Heart left ventricle (tissue), 16 donors: ENCODE results near the gene KCNJ2. TPM values are rescaled to one million over a fixed set of nuclear protein-coding genes. Genes with fewer than 3 reads are reported as not detected.

Source experiments
- ATAC-seq, 4 donors: fragments of 200-7000 bp; cut with Tn5 transposase; one replicate each; pipeline ENCODE4 v1.9.1; 2020 to 2022; ENCODE audit warnings: moderate library complexity in 4 of 4, mild to moderate bottlenecking in 3 of 4, moderate number of reproducible peaks in 1 of 4
- DNase-seq, 5 donors: peaks; one replicate each; pipeline ENCODE4 v3.0.0-alpha.2; 2020
- H3K27ac ChIP-seq, 12 donors: fragments of 200-600 bp; sonication (generic) in 4 of 12; one replicate each; pipeline versions ENCODE4 v1.5.0 to v1.8.0; 2016 to 2022; ENCODE audit warnings: mild to moderate bottlenecking in 2 of 12
- H3K27me3 ChIP-seq, 9 donors: fragments of 200-600 bp; sonication (generic) in 2 of 9; one replicate each; pipeline versions ENCODE4 v1.5.1 to v1.8.0; 2016 to 2022; ENCODE audit warnings: mild to moderate bottlenecking in 3 of 9
- H3K36me3 ChIP-seq, 9 donors: fragments of 200-600 bp; sonication (generic) in 2 of 9; one replicate each; pipeline versions ENCODE4 v1.5.0 to v1.8.0; 2018 to 2022; ENCODE audit warnings: mild to moderate bottlenecking in 2 of 9
- H3K4me1 ChIP-seq, 12 donors: fragments of 200-600 bp; sonication (generic) in 4 of 12; one replicate each; pipeline versions ENCODE4 v1.5.0 to v1.8.0; 2016 to 2022; ENCODE audit warnings: mild to moderate bottlenecking in 3 of 12
- H3K4me3 ChIP-seq, 12 donors: fragments of 200-600 bp; sonication (generic) in 4 of 12; one replicate each; pipeline versions ENCODE4 v1.5.0 to v1.8.0; 2017 to 2022; ENCODE audit warnings: mild to moderate bottlenecking in 9 of 12, moderate library complexity in 4 of 12
- H3K9me3 ChIP-seq, 12 donors: fragments of 200-600 bp; sonication (generic) in 4 of 12; one replicate each; pipeline versions ENCODE4 v1.5.0 to v1.8.0; 2016 to 2022; ENCODE audit warnings: mild to moderate bottlenecking in 1 of 12
- CTCF ChIP-seq, 12 donors: fragments of 200-600 bp; sonication (generic) in 4 of 12; IDR thresholded peaks; one replicate each; pipeline versions ENCODE4 v1.5.0 to v1.8.0; 2018 to 2022; ENCODE audit warnings: antibody characterized with exemption in 12 of 12, mild to moderate bottlenecking in 5 of 12
- POLR2A ChIP-seq, 2 donors: fragments of 450-650 bp; IDR thresholded peaks; one replicate each; pipeline ENCODE4 v1.6.1; 2017; ENCODE audit warnings: antibody characterized with exemption in 2 of 2, mild to moderate bottlenecking in 2 of 2, moderate library complexity in 2 of 2
- WGBS, 4 donors: extraction: QIAGEN DNeasy Blood & Tissue Kit in 2 of 4; methylation state at CpG; one replicate each; pipeline versions ENCODE4 v1.1.5 to v1.1.7; 2013 to 2018; 5-methylcytosine and 5-hydroxymethylcytosine counted together
- intact Hi-C, 10 donors: fragments of 100-400 bp; cut with DNase I; formaldehyde crosslinking; loops; one replicate each; pipeline versions ENCODE4 v1.11.1 to v1.14.2; 2022
- long read RNA-seq, 3 donors: library from polyadenylated mRNA; unstranded; transcript quantifications; one replicate each; pipeline ENCODE4 v2.0.0, GENCODE V29; 2020 to 2021
- polyA plus RNA-seq, 2 donors: library from polyadenylated mRNA; stranded (reverse); fragments of 200-250 nt; gene quantifications; one replicate each; pipeline ENCODE4 v1.2.3, GENCODE V29; 2013
- total RNA-seq, 9 donors: library from RNA; depleted of rRNA in 2 of 9; stranded (reverse); fragments of >200 nt in 2 of 9; fragmentation: NEBNext Ultra II Directional in 3 of 9; extraction: Animal tissue kit (Norgen Biotek cat#: 25700) in 3 of 9; gene quantifications; one replicate each; pipeline versions ENCODE4 v1.1.0 to v1.2.4, GENCODE V29; 2016 to 2023
- donor health status: ischemic (EF 13 %, LVEDD 7.1; RV severe dilation, severe dysfunction).
- donor health status: healthy with polysubstance abuse.
- donor health status: DM: no; HTN: yes; CAD: no.
- donor health status: DM: no; HTN: no; CAD: no.
- donor health status: ischemic (EF 25% LVEDD 6.9; RV normal size, moderate dysfunction).
- donor health status: ischemic (EF 25% LVEDD 5.7; RV mildly dilated, moderate dysfunction).
- donor health status: healthy.
- donor health status: DM: yes; HTN: yes; CAD: no.
- donor health status: ischemic (EF 35%, LVEDD 5.7; RV mildly dilated, moderate dysfunction).
- donor health status: nonischemic (EF 11% LVEDD 7.7; RV severe dilation, severe dysfunction).
- donor health status: DM: yes; HTN: yes; CAD: no.
- donor health status: PGD.
- donor health status: ischemic (EF 29% LVEDD 5.4; RV normal size, mild dysfunction).
- donor health status: nonischemic (EF 23%, LVEDD 6.1; RV moderate dilation, normal function).

The KCNJ2 gene
- total RNA-seq = 10 to 100 TPM; 28.8 to 60.7 (median 48.8) TPM
- 10 to 100 TPM in 1 of 2 donors, 1 to 10 TPM in 1; 7.1 to 24.7 TPM for polyA plus RNA-seq
- long read RNA-seq, donor 1, full-length matches to known transcripts = 6 of 8 reads
- long read RNA-seq, donor 1, partial matches to known transcripts = 0 of 8 reads
- long read RNA-seq, donor 1, other reads (novel, unspliced or antisense) = 2 of 8 reads
- long read RNA-seq, donor 2, full-length matches to known transcripts = 8 of 10 reads
- long read RNA-seq, donor 2, partial matches to known transcripts = 0 of 10 reads
- long read RNA-seq, donor 2, other reads (novel, unspliced or antisense) = 2 of 10 reads
- long read RNA-seq, donor 3, full-length matches to known transcripts = 3 of 3 reads
- long read RNA-seq, donor 3, partial matches to known transcripts = 0 of 3 reads
- long read RNA-seq, donor 3, other reads (novel, unspliced or antisense) = 0 of 3 reads

- TF ChIP-seq CTCF (IDR thresholded peaks at IDR 0.05) (peak in 1 of 12 donors; percentile 3), POLR2A (IDR thresholded peaks at IDR 0.05) (peak; percentile 61 to 99)
- 0 to 1% (median 0%) methylated on average over 18 to 67 of the region's 67 CpGs for WGBS, 4 donors
- intact Hi-C loops = loop anchor here in 9 of 10 donors (2.0 to 10.0 kb wide), 7 partner anchors 143 to 562 kb away; no protein-coding TSS in a partner anchor
Observed at GRCh38 chr17:70168977-70169708, at the start of gene KCNJ2. KCNJ2 (plus strand) TSS chr17:70169532; CDS start chr17:70175040, 5,508 bp downstream.

GRCh38 chr17:70119545-70119944 is 49.8 kb upstream of the KCNJ2 start:
- peaks cover 0 to 51% (median 0%) of the 10 kb centered on the region in 12 donors for H3K4me1 ChIP-seq
- H3K36me3 ChIP-seq = no peaks in the 10 kb centered on the region
- no peak overlapping the region for H3K27ac ChIP-seq
- TF ChIP-seq CTCF (IDR thresholded peaks at IDR 0.05) (no peak), POLR2A (IDR thresholded peaks at IDR 0.05) (no peak)
- 95 to 100% (median 99%) methylated on average over 1 of the region's 1 CpG for WGBS, 4 donors
- no peak for ATAC-seq
- DNase-seq = no peak
- intact Hi-C loops = no loop called here
- H3K27me3 ChIP-seq = no peaks in the 10 kb centered on the region
- H3K4me3 ChIP-seq = no peak overlapping the region
- peaks cover 0 to 23% (median 0%) of the 10 kb centered on the region in 12 donors for H3K9me3 ChIP-seq

More at GRCh38 chr17:70168977-70169708, at the start of gene KCNJ2:
- Histone ChIP-seq H3K36me3 (no peaks in the 10 kb centered on the region), H3K27ac (peak within 1 kb of the TSS; percentile 87 to 98 (median 94)), H3K27me3 (no peaks in the 10 kb centered on the region), H3K4me3 (peak within 1 kb of the TSS; percentile 62 to 87 (median 77)), H3K9me3 (no peaks in the 10 kb centered on the region), H3K4me1 (peaks cover 0 to 38% (median 4%) of the 10 kb centered on the region in 12 donors)
- peak; percentile 92 to 94 (median 94) for DNase-seq
- peak; percentile 83 to 97 (median 91) for ATAC-seq

GRCh38 chr17:70119983-70120382 is 49.3 kb upstream of the KCNJ2 start:
- Histone ChIP-seq H3K9me3 (peaks cover 0 to 23% (median 0%) of the 10 kb centered on the region in 12 donors), H3K36me3 (no peaks in the 10 kb centered on the region), H3K4me1 (peaks cover 0 to 52% (median 0%) of the 10 kb centered on the region in 12 donors), H3K4me3 (no peak overlapping the region), H3K27ac (no peak overlapping the region), H3K27me3 (no peaks in the 10 kb centered on the region)
- intact Hi-C loops = no loop called here
- TF ChIP-seq POLR2A (IDR thresholded peaks at IDR 0.05) = no peak
- no peak for TF ChIP-seq CTCF (IDR thresholded peaks at IDR 0.05)
- DNase-seq (no peak), ATAC-seq (no peak)
- WGBS, 4 donors = 72 to 77% (median 74%) methylated on average over 2 of the region's 2 CpGs

GRCh38 chr17:70120425-70120824 is 48.9 kb upstream of the KCNJ2 start:
- Histone ChIP-seq H3K4me3 (no peak overlapping the region), H3K36me3 (no peaks in the 10 kb centered on the region), H3K4me1 (peaks cover 0 to 52% (median 0%) of the 10 kb centered on the region in 12 donors), H3K27me3 (no peaks in the 10 kb centered on the region), H3K9me3 (peaks cover 0 to 23% (median 0%) of the 10 kb centered on the region in 12 donors), H3K27ac (no peak overlapping the region)
- DNase-seq = no peak
- no peak for TF ChIP-seq POLR2A (IDR thresholded peaks at IDR 0.05)
- TF ChIP-seq CTCF (IDR thresholded peaks at IDR 0.05) = no peak
- ATAC-seq = no peak
- intact Hi-C loops = no loop called here
- 75 to 83% (median 81%) methylated on average over 4 of the region's 4 CpGs for WGBS, 4 donors
